Activated naive CD8-positive, alpha-beta T cell treated with anti-CD3 and anti-CD28 coated beads, Interleukin-2, amount 50 U/mL, for 24 hours (primary cell): ENCODE measurements around the gene ZNF516.

Experiments
- ATAC-seq: fragments of 150-1000 bp; cut with Tn5 transposase; one replicate; pipeline ENCODE4 v1.10.0; 2021
- DNase-seq: peaks from one replicate; pipeline ENCODE4 v3.0.0; 2021
- H3K27ac Mint-ChIP-seq: one replicate; pipeline ENCODE4 v1.8.0; 2021; ENCODE audit warnings: mild to moderate bottlenecking, mixed read lengths
- H3K27me3 Mint-ChIP-seq: one replicate; pipeline ENCODE4 v1.8.0; 2021; ENCODE audit warnings: mixed read lengths
- H3K36me3 Mint-ChIP-seq: one replicate; pipeline ENCODE4 v1.8.0; 2021; ENCODE audit warnings: low read depth, mixed read lengths
- H3K4me1 Mint-ChIP-seq: one replicate; pipeline ENCODE4 v1.8.0; 2021; ENCODE audit warnings: mixed read lengths
- H3K4me3 Mint-ChIP-seq: one replicate; pipeline ENCODE4 v1.8.0; 2021; ENCODE audit warnings: mild to moderate bottlenecking, moderate library complexity, mixed read lengths
- H3K9me3 Mint-ChIP-seq: one replicate; pipeline ENCODE4 v1.8.0; 2021; ENCODE audit warnings: mixed read lengths

Gene ZNF516

GRCh38 chr18:76386071-76386470 lies 109.0 kb downstream of the ZNF516 start:
- peaks cover 48% of the 10 kb centered on the region for H3K4me1 Mint-ChIP-seq
- no peak overlapping the region for H3K4me3 Mint-ChIP-seq
- peak overlapping the region; percentile 54 for H3K27ac Mint-ChIP-seq
- H3K9me3 Mint-ChIP-seq, result no peaks in the 10 kb centered on the region
- DNase-seq, result no peak
- ATAC-seq, result no peak
- no peaks in the 10 kb centered on the region for H3K27me3 Mint-ChIP-seq
- H3K36me3 Mint-ChIP-seq, result no peaks in the 10 kb centered on the region

- no peak for ATAC-seq
- H3K4me3 Mint-ChIP-seq, result no peak overlapping the region
- H3K27ac Mint-ChIP-seq, result no peak overlapping the region
- no peaks in the 10 kb centered on the region for H3K36me3 Mint-ChIP-seq
- no peak for DNase-seq
- H3K4me1 Mint-ChIP-seq, result peaks cover 46% of the 10 kb centered on the region
- no peaks in the 10 kb centered on the region for H3K9me3 Mint-ChIP-seq
- H3K27me3 Mint-ChIP-seq, result no peaks in the 10 kb centered on the region
Observed at GRCh38 chr18:76385681-76385975, 109.4 kb downstream of the ZNF516 start.

- H3K27me3 Mint-ChIP-seq, result no peaks in the 10 kb centered on the region
- H3K4me1 Mint-ChIP-seq, result peaks cover 43% of the 10 kb centered on the region
- DNase-seq, result no peak
- H3K36me3 Mint-ChIP-seq, result peaks cover 2% of the 10 kb centered on the region
- no peaks in the 10 kb centered on the region for H3K9me3 Mint-ChIP-seq
- ATAC-seq, result no peak
- H3K27ac Mint-ChIP-seq, result no peak overlapping the region
- no peak overlapping the region for H3K4me3 Mint-ChIP-seq
Observed at GRCh38 chr18:76384861-76385680, 110.0 kb downstream of the ZNF516 start.

- Mint-ChIP-seq H3K4me1 (peaks cover 35% of the 10 kb centered on the region), H3K27me3 (no peaks in the 10 kb centered on the region), H3K36me3 (peaks cover 7% of the 10 kb centered on the region), H3K4me3 (no peak overlapping the region), H3K9me3 (no peaks in the 10 kb centered on the region), H3K27ac (no peak overlapping the region)
- no peak for ATAC-seq
- DNase-seq, result no peak
Observed at GRCh38 chr18:76384114-76384790, 110.8 kb downstream of the ZNF516 start.

DNA sequence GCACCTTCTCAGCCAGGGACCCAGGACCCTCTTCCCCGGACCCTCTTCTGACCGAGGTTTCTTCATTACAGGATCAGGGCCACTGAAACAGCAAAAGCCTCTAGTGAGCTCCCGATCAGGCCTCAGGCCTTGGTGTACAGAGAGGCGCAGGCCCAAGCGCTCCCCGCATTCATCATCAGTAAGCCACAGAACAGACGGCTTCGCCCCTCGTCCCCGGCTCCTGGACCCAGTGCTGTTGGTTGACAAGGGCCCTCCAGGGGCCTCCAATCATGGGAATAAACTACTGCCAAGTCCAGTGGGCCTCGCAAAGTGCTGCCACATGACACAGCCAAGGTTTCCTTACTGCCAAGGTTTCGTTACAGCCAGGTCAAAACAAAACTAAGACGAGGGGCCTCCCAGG lies 111.4 kb downstream of the ZNF516 start:
- no peaks in the 10 kb centered on the region for H3K27me3 Mint-ChIP-seq
- H3K4me1 Mint-ChIP-seq, result peaks cover 35% of the 10 kb centered on the region
- ATAC-seq (peak; percentile 10), DNase-seq (no peak)
- no peak overlapping the region for H3K4me3 Mint-ChIP-seq
- no peak overlapping the region for H3K27ac Mint-ChIP-seq
- H3K9me3 Mint-ChIP-seq, result no peaks in the 10 kb centered on the region
- H3K36me3 Mint-ChIP-seq, result peaks cover 7% of the 10 kb centered on the region

GRCh38 chr18:76382275-76382674 lies 112.8 kb downstream of the ZNF516 start:
- Mint-ChIP-seq H3K36me3 (peaks cover 10% of the 10 kb centered on the region), H3K4me3 (no peak overlapping the region), H3K4me1 (peaks cover 33% of the 10 kb centered on the region), H3K27ac (no peak overlapping the region), H3K27me3 (no peaks in the 10 kb centered on the region), H3K9me3 (no peaks in the 10 kb centered on the region)
- ATAC-seq (no peak), DNase-seq (no peak)

DNA sequence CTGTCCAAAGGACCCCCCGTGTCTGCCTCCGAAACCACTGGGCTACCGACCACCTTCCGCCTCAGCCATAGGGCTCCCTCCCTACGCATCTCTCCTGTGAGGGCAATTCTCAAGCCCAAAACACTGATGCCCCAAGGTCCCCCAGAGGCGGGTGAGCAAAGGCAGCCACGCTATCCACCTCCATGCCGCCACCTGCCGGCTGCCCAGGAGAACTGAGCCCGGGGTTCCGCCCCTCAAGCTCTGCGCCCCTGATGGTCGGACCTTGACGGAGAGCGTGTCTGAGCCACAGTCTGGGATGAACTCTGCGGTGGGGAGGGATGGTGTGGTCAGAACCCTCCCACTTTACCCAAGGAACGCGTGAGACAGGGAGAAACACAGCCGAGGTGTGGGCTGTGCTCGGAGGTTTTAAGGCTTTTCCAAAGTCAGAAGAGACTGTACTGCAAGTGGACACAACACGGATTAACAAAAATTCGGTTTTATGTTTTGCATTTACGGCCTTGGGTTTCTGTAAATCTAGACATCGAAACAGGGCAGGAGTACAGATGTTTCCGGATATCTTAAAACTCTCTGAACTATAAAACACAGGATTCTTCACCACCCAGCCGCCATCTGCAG lies 114.1 kb downstream of the ZNF516 start:
- Mint-ChIP-seq H3K9me3 (no peaks in the 10 kb centered on the region), H3K36me3 (peaks cover 11% of the 10 kb centered on the region), H3K4me3 (no peak overlapping the region), H3K27me3 (no peaks in the 10 kb centered on the region), H3K27ac (no peak overlapping the region), H3K4me1 (peaks cover 33% of the 10 kb centered on the region)
- ATAC-seq (no peak), DNase-seq (peak; percentile 44)

DNA sequence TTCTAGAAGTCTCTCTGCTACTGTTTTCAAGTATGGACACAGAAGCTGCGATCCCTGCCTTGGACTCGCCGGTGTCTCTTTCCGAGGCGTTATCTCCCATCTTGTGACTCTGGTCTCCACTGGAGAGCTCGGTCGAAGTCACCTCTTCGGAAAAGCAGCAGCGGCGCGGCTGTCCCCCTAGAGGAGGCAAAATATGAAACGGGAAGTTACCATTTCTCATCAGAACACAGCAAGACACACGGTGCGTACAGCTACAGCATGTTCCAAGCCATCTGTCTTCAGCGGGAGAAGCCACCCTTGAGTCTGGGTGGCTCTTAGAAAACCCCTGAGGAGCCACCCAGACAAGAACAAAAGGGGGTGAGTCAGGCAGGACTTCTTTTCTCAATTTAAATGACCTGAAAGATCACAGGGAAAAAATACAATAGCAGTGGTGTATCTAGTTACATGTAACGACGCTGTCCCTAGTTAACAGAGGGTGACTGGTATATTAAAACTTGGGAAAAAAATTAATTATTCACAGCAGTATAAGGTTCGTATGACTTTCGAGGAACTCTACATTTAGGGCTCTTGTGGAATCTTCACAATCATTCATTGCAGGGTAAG lies 114.8 kb downstream of the ZNF516 start:
- Mint-ChIP-seq H3K4me1 (peaks cover 38% of the 10 kb centered on the region), H3K4me3 (no peak overlapping the region), H3K27me3 (no peaks in the 10 kb centered on the region), H3K36me3 (peaks cover 18% of the 10 kb centered on the region), H3K27ac (no peak overlapping the region), H3K9me3 (peaks cover under 1% of the 10 kb centered on the region)
- ATAC-seq, result no peak
- no peak for DNase-seq

GRCh38 chr18:76379226-76380126 lies 115.6 kb downstream of the ZNF516 start:
- Mint-ChIP-seq H3K4me1 (peaks cover 39% of the 10 kb centered on the region), H3K36me3 (peaks cover 23% of the 10 kb centered on the region), H3K9me3 (peaks cover 8% of the 10 kb centered on the region), H3K27me3 (no peaks in the 10 kb centered on the region), H3K4me3 (no peak overlapping the region), H3K27ac (no peak overlapping the region)
- DNase-seq (no peak), ATAC-seq (no peak)

DNA sequence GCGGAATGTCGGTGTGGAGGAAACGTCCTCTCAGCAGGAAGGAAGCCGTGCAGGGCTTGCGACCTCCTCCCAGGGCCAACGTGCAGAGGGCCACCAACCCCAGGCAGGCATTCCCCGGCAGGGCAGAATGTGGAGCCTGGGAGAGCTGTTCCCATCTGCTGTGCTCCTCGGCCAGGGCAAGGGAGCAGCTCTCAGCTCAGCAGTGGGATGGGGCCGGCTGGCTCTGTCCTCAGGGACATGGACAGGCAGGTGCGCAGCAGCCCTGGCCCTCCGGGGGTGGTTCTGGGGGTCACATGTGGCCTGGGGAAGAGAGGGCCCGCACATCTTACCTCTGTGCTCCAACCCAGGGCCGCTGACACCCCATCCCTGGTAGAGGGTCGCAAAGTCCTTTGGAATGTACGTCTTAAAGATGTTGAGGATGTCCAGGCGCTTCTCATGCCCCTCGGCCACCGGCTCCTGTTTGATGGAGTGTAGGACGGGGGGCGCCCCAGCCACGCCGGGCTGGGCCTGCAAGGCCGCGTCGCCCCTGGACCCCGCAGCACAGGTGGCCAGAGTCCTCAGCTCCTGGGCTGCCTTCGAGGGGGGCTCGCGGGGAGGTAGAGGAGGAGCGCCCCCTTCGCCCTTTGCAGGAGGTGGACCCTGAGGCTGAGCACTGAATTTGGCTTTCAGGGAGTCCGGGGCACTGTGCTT lies 116.4 kb downstream of the ZNF516 start:
- DNase-seq (no peak), ATAC-seq (no peak)
- peaks cover 12% of the 10 kb centered on the region for H3K9me3 Mint-ChIP-seq
- H3K27ac Mint-ChIP-seq, result no peak overlapping the region
- no peak overlapping the region for H3K4me3 Mint-ChIP-seq
- H3K27me3 Mint-ChIP-seq, result no peaks in the 10 kb centered on the region
- H3K4me1 Mint-ChIP-seq, result peaks cover 44% of the 10 kb centered on the region
- H3K36me3 Mint-ChIP-seq, result peaks cover 26% of the 10 kb centered on the region

DNA sequence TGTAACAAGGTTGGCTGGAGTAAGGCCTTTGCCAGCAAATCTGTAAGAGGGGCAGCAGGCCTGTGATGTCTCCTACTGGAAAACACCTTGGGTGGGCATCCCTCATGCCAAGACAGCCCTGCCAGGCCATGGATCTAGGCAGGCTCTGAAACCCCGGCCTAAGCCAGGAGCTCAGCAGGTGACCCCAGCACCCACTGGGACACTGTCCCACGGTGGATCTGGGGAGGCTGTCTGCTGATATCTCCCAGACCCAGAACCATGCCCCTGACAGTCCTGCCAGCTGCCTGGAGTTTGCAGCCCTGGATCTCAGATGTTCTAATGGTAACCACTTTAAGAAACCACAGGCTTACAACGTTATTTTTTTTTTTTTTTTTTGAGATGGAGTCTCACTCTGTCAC lies 117.7 kb downstream of the ZNF516 start:
- DNase-seq (no peak), ATAC-seq (no peak)
- Mint-ChIP-seq H3K27ac (peak overlapping the region; percentile 95), H3K4me1 (peaks cover 56% of the 10 kb centered on the region), H3K36me3 (peaks cover 27% of the 10 kb centered on the region), H3K4me3 (no peak overlapping the region), H3K27me3 (no peaks in the 10 kb centered on the region), H3K9me3 (peaks cover 13% of the 10 kb centered on the region)

DNA sequence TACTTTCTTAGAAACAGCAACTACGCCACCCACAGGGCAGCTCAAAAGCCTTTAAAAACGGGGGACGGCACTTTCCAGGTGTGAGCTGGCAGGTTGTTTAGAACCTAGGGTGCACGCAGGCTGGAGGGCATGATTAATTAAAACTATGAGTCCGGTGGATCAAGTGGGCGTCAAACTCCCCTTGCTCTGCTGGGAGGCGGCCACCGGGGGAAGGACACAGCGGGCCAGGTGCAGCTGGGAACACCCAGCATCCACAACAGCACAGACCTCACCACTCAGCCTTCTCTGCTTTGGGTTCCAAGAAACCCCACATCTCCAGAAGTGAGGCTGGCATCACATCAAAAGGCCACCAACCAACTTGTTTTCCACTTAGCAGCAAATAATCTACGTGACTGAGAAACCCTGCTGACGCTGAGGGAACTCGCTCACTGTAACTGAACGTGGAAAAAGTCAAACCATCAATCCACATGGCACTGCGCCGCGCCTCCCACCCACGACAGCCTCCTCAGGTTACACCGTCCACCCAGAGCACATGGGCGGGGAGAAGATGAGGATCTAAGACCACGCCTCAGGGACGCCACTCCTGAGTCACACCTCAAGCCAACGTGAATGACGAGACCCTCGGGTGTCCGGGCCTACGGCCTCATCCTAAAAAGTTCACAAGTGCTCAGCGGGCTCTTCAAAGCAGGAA lies 118.2 kb downstream of the ZNF516 start:
- Mint-ChIP-seq H3K4me3 (peak overlapping the region; percentile 9), H3K4me1 (peaks cover 57% of the 10 kb centered on the region), H3K9me3 (peaks cover 13% of the 10 kb centered on the region), H3K27ac (peak overlapping the region; percentile 95), H3K36me3 (peaks cover 27% of the 10 kb centered on the region), H3K27me3 (no peaks in the 10 kb centered on the region)
- DNase-seq (peak; percentile 69), ATAC-seq (peak; percentile 76)

- Mint-ChIP-seq H3K4me3 (peak overlapping the region; percentile 9), H3K27ac (peak overlapping the region; percentile 95), H3K4me1 (peaks cover 57% of the 10 kb centered on the region), H3K9me3 (peaks cover 13% of the 10 kb centered on the region), H3K36me3 (peaks cover 27% of the 10 kb centered on the region), H3K27me3 (no peaks in the 10 kb centered on the region)
- ATAC-seq (no peak), DNase-seq (no peak)
Observed at GRCh38 chr18:76376225-76376624, 118.8 kb downstream of the ZNF516 start.
